ENCODE data around the gene RTP5. TPM values are rescaled to one million over a fixed set of nuclear protein-coding genes. Genes with fewer than 3 reads are reported as not detected.
"Not testable (repeated sequence)": the region's sequence is repeated elsewhere in the genome, so short reads cannot be mapped to it uniquely, and the experiment has no call there.

The RTP5 gene
- polyA plus RNA-seq, 1 of the 3 experiments (the other 2 are of a cell fraction), result not detected

DNA sequence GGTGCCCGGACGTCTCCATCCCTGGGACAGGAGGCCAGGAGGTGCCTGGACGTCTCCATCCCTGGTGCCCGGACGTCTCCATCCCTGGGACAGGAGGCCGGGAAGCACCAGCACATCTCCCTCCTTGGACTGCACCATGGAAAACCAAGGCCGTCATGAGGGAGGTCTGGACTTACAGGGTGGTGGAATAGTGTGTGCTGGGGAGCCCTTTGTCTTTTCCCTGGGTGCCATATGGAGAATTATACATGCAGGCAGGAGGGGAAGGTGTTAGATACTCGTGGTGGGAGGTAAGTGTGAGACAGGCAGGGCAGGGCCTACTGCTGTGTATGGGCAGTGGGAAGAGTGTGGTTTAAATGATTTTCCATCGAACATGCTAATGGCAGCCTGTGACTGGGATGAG lies 52.9 kb downstream of the RTP5 start:
- H3K9ac ChIP-seq, result no peak overlapping the region

DNA sequence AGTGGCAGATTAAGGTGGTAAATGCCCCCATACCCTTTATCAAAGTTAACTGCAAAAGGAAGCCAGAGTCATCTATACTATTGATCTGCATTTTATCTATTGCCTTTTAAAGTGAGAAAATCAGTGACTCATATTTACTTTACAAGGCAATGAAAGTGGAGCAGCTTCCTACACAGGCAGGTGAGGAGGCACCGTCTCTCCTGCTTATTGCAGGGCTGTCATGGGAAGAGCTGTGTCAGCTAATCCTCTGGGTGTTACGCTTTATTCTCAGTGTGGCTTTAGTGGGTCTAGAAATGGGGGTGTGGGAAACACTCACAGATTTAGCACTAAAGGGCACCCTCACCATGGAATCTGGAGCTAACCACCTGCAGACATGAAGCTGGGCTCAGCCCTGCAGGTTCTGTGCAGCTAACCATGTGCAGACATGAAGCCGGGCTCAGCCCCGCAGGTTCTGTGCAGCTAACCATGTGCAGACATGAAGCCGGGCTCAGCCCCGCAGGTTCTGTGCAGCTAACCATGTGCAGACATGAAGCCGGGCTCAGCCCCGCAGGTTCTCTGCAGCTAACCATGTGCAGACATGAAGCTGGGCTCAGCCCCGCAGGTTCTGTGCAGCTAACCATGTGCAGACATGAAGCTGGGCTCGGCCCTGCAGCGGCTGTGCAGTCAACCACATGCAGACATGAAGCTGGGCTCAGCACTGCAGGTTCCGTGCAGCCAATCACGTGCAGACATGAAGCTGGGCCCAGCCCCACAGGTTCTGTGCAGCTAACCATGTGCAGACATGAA lies 53.5 kb downstream of the RTP5 start:
- WGBS (ENCODE audit: low lambda C conversion rate), result 82% methylated on average over 2 of the region's 13 CpGs
- POLR2A ChIA-PET; H4K20me1 ChIP-seq (ENCODE audit: insufficient read depth); H3K79me2 ChIP-seq (ENCODE audit: insufficient read depth); H2AFZ ChIP-seq (ENCODE audit: low read depth); H3K4me2 ChIP-seq; H3K27me3 ChIP-seq (ENCODE audit: insufficient read depth); H3K9me2 ChIP-seq; H3K9ac ChIP-seq; H3K36me3 ChIP-seq (replicated peaks in 1 of 2; ENCODE audit: control insufficient read depth in 1 of 2, insufficient read depth in 2 of 2, low read length in 1 of 2); H3K4me3 ChIP-seq (ENCODE audit: low read depth in 2 of 2, low read length in 1 of 2); H3K9me3 ChIP-seq; H3K27ac ChIP-seq (ENCODE audit: low read depth in 2 of 2, low read length in 1 of 2); H3K4me1 ChIP-seq (ENCODE audit: control insufficient read depth in 1 of 2, insufficient read depth in 2 of 2, low read depth in 1 of 2, low read length in 1 of 2); DNase-seq; H3F3A ChIP-seq (replicated peaks; ENCODE audit: insufficient read depth): not testable (repeated sequence)
- CTCF ChIA-PET, result interaction anchor here (2.5 kb wide), 1 partner anchor 28 kb away, joined by 9 read pairs; no protein-coding TSS in a partner anchor

More for the DNA sequence above, 52.9 kb downstream of the RTP5 start:
- CTCF ChIA-PET, result no interaction called here
- Histone ChIP-seq H3K9me2 (no peaks in the 10 kb centered on the region), H3K4me3 (ENCODE audit: low read depth in 2 of 2, low read length in 1 of 2) (no peak overlapping the region), H3K79me2 (ENCODE audit: insufficient read depth) (no peaks in the 10 kb centered on the region), H3K4me2 (no peak overlapping the region), H3K27ac (ENCODE audit: low read depth in 2 of 2, low read length in 1 of 2) (no peak overlapping the region), H3F3A (replicated peaks; ENCODE audit: insufficient read depth) (no peaks in the 10 kb centered on the region), H3K4me1 (ENCODE audit: control insufficient read depth in 1 of 2, insufficient read depth in 2 of 2, low read depth in 1 of 2, low read length in 1 of 2) (no peaks in the 10 kb centered on the region; a peak in 1 of 4 replicates), H3K27me3 (ENCODE audit: insufficient read depth) (no peaks in the 10 kb centered on the region), H3K9me3 (no peaks in the 10 kb centered on the region), H3K36me3 (replicated peaks in 1 of 2; ENCODE audit: control insufficient read depth in 1 of 2, insufficient read depth in 2 of 2, low read length in 1 of 2) (no peaks in the 10 kb centered on the region), H2AFZ (ENCODE audit: low read depth) (no peak overlapping the region), H4K20me1 (ENCODE audit: insufficient read depth) (no peaks in the 10 kb centered on the region)
- DNase-seq, result no peak
- POLR2A ChIA-PET, result no interaction called here
- TF ChIP-seq FOXJ3 (CRISPR knock-in tag; IDR thresholded peaks at IDR 0.05), result no peak
- TF ChIP-seq, protein P1, sequence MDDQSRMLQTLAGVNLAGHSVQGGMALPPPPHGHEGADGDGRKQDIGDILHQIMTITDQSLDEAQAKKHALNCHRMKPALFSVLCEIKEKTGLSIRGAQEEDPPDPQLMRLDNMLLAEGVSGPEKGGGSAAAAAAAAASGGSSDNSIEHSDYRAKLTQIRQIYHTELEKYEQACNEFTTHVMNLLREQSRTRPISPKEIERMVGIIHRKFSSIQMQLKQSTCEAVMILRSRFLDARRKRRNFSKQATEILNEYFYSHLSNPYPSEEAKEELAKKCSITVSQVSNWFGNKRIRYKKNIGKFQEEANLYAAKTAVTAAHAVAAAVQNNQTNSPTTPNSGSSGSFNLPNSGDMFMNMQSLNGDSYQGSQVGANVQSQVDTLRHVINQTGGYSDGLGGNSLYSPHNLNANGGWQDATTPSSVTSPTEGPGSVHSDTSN (IDR thresholded peaks at IDR 0.05), result no peak
- TF ChIP-seq MXI1 (IDR thresholded peaks at IDR 0.05; ENCODE audit: low read depth, low read length), result no peak
- no peak for TF ChIP-seq EP300 (IDR thresholded peaks at IDR 0.05; ENCODE audit: borderline replicate concordance in 1 of 2, low read depth in 1 of 2, low read length in 1 of 2)
- TF ChIP-seq, protein P2, sequence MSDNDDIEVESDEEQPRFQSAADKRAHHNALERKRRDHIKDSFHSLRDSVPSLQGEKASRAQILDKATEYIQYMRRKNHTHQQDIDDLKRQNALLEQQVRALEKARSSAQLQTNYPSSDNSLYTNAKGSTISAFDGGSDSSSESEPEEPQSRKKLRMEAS (IDR thresholded peaks at IDR 0.05; ENCODE audit: low read depth), result no peak
- TF ChIP-seq RCOR1 (IDR thresholded peaks at IDR 0.05; ENCODE audit: low read length), result no peak
- TF ChIP-seq, protein P3, sequence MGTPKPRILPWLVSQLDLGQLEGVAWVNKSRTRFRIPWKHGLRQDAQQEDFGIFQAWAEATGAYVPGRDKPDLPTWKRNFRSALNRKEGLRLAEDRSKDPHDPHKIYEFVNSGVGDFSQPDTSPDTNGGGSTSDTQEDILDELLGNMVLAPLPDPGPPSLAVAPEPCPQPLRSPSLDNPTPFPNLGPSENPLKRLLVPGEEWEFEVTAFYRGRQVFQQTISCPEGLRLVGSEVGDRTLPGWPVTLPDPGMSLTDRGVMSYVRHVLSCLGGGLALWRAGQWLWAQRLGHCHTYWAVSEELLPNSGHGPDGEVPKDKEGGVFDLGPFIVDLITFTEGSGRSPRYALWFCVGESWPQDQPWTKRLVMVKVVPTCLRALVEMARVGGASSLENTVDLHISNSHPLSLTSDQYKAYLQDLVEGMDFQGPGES (IDR thresholded peaks at IDR 0.05; ENCODE audit: low read depth, low read length), result no peak
- no peak for TF ChIP-seq SIN3A (IDR thresholded peaks at IDR 0.05; ENCODE audit: borderline replicate concordance, low read depth, low read length)
- TF ChIP-seq RXRA (IDR thresholded peaks at IDR 0.05; ENCODE audit: borderline replicate concordance, low read depth), result no peak
- TF ChIP-seq POLR2AphosphoS5 (IDR thresholded peaks at IDR 0.05; ENCODE audit: low read depth, low read length), result no peak
- no peak for TF ChIP-seq RFX5 (IDR thresholded peaks at IDR 0.05; ENCODE audit: low read length)
- TF ChIP-seq, protein P4, sequence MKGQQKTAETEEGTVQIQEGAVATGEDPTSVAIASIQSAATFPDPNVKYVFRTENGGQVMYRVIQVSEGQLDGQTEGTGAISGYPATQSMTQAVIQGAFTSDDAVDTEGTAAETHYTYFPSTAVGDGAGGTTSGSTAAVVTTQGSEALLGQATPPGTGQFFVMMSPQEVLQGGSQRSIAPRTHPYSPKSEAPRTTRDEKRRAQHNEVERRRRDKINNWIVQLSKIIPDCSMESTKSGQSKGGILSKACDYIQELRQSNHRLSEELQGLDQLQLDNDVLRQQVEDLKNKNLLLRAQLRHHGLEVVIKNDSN (IDR thresholded peaks at IDR 0.05; ENCODE audit: borderline replicate concordance, low read depth), result no peak
- no peak for TF ChIP-seq GATA2 (CRISPR knock-in tag; IDR thresholded peaks at IDR 0.05)
- no peak for TF ChIP-seq CHD2 (IDR thresholded peaks at IDR 0.05; ENCODE audit: low read length, partially characterized antibody)
- TF ChIP-seq FOSL2 (IDR thresholded peaks at IDR 0.05; ENCODE audit: borderline replicate concordance, low read depth), result no peak
- WGBS (ENCODE audit: low lambda C conversion rate), result 58% methylated on average over 3 of the region's 9 CpGs
